A673 (cell line): ENCODE data around the gene HIVEP1. TPM values are rescaled to one million over a fixed set of nuclear protein-coding genes. Genes with fewer than 3 reads are reported as not detected.

Experiments
- BruUV-seq: library from RNA; stranded (reverse); fragments of 400-500 nt; replicated peaks from 2 replicates; lab custom pipeline; 2021; lab: Mats Ljungman, UMichigan
- CTCF ChIA-PET: fragments of 300-600 bp; sonication (Branson Sonifier 250); formaldehyde crosslinking; loops from one replicate; lab custom pipeline; 2022; ENCODE audit warnings: antibody characterized with exemption; lab: Charles Lee
- POLR2A ChIA-PET: fragments of 300-600 bp; sonication (Branson Sonifier 250); formaldehyde crosslinking; loops from one replicate; lab custom pipeline; 2022; ENCODE audit warnings: antibody characterized with exemption; ENCODE audit not compliant: low non-redundant PET; lab: Charles Lee
- DNase-seq: peaks from one replicate; pipeline ENCODE4 v3.0.0-alpha.2; 2015; ENCODE audit warnings: low spot score
- H3K27ac ChIP-seq: fragments of 200-600 bp; sonication (generic); 2 replicates; pipeline ENCODE4 v1.5.1; 2016; ENCODE audit warnings: mixed run types, low read depth, mild to moderate bottlenecking, mixed read lengths, antibody characterized with exemption, low read length; ENCODE audit not compliant: poor library complexity, severe bottlenecking
- H3K27me3 ChIP-seq: fragments of 200-600 bp; sonication (generic); replicated peaks from 2 replicates; pipeline ENCODE4 v1.6.1; 2017; ENCODE audit warnings: mixed run types, low read depth, mild to moderate bottlenecking, mixed read lengths, antibody characterized with exemption, low read length; ENCODE audit not compliant: insufficient read depth, poor library complexity
- H3K36me3 ChIP-seq: fragments of 200-600 bp; sonication (generic); 2 replicates; pipeline ENCODE4 v1.6.1; 2016; ENCODE audit warnings: mixed run types, mild to moderate bottlenecking, mixed read lengths, antibody characterized with exemption, low read length; ENCODE audit not compliant: insufficient read depth, poor library complexity, severe bottlenecking
- H3K4me1 ChIP-seq: fragments of 200-600 bp; sonication (generic); 2 replicates; pipeline ENCODE4 v1.6.1; 2017; ENCODE audit warnings: mixed run types, mild to moderate bottlenecking, mixed read lengths, antibody characterized with exemption, low read length; ENCODE audit not compliant: insufficient read depth, poor library complexity, severe bottlenecking
- H3K4me3 ChIP-seq: fragments of 200-600 bp; sonication (generic); 2 replicates; pipeline ENCODE4 v1.5.1; 2016; ENCODE audit warnings: low read depth, mixed run types, mild to moderate bottlenecking, mixed read lengths, low read length; ENCODE audit not compliant: poor library complexity, severe bottlenecking
- H3K9me3 ChIP-seq: fragments of 200-600 bp; sonication (generic); 2 replicates; pipeline ENCODE4 v1.6.1; 2016; ENCODE audit warnings: mixed run types, low read depth, mild to moderate bottlenecking, mixed read lengths, antibody characterized with exemption, low read length; ENCODE audit not compliant: poor library complexity, severe bottlenecking
- EZH2 ChIP-seq: fragments of 200-600 bp; sonication (generic); IDR thresholded peaks from 2 replicates; pipeline ENCODE4 v1.6.1; 2017; ENCODE audit warnings: borderline replicate concordance, low read depth, mild to moderate bottlenecking, mixed read lengths, antibody characterized with exemption, low read length; ENCODE audit not compliant: poor library complexity, severe bottlenecking
- intact Hi-C: fragments of 100-400 bp; cut with micrococcal nuclease; formaldehyde crosslinking; loops from one replicate; pipeline ENCODE4 v1.10.0; 2022; ENCODE audit not compliant: unreplicated experiment
- total RNA-seq: library from RNA; stranded (reverse); gene quantifications from 2 replicates; pipeline ENCODE4 v1.2.3, GENCODE V29; 2021
- TF ChIP-seq, protein P1 (sequence below): fragments of 300-800, 200-600 bp; sonication (generic); conservative IDR thresholded peaks from 2 replicates; pipeline ENCODE4 v1.5.1; 2017; ENCODE audit warnings: low read depth, mild to moderate bottlenecking, antibody characterized with exemption, low read length, moderate library complexity, mixed read lengths

HIVEP1 gene
- total RNA-seq, 1 experiment from 2014 or later = 21.5 TPM

DNA sequence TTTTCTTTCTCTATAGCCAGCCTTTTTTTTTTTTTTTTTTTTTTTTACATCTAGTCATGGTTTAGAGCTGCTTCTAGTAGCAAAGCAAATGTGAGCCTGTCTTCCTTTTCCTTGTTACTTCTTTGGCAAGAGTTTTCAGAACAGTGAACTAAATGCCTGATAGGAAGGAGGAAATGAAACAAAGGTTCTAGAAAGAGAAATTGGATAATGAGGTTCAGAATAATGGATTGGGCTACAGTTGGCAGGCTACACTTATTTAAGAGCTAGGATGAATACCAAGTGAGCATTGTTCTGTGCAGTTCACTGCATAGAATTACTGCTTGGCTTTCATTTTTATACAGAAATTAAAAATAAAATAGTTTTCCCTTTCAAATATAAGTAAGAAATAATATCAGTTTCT is 78.6 kb downstream of the HIVEP1 start:
- no peak for TF ChIP-seq EZH2
- TF ChIP-seq, protein P1, sequence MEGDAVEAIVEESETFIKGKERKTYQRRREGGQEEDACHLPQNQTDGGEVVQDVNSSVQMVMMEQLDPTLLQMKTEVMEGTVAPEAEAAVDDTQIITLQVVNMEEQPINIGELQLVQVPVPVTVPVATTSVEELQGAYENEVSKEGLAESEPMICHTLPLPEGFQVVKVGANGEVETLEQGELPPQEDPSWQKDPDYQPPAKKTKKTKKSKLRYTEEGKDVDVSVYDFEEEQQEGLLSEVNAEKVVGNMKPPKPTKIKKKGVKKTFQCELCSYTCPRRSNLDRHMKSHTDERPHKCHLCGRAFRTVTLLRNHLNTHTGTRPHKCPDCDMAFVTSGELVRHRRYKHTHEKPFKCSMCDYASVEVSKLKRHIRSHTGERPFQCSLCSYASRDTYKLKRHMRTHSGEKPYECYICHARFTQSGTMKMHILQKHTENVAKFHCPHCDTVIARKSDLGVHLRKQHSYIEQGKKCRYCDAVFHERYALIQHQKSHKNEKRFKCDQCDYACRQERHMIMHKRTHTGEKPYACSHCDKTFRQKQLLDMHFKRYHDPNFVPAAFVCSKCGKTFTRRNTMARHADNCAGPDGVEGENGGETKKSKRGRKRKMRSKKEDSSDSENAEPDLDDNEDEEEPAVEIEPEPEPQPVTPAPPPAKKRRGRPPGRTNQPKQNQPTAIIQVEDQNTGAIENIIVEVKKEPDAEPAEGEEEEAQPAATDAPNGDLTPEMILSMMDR = no peak
- no peaks in the 10 kb centered on the region for H3K27me3 ChIP-seq
- DNase-seq = peak; percentile 48
- no peaks in the 10 kb centered on the region for H3K36me3 ChIP-seq
- POLR2A ChIA-PET = interaction anchor here (0.5 kb wide), 1 partner anchor 70 kb away, joined by 5 read pairs; no protein-coding TSS in a partner anchor
- BruUV-seq = no TSS peak
- no peaks in the 10 kb centered on the region for H3K9me3 ChIP-seq
- no peak overlapping the region for H3K4me3 ChIP-seq
- no peak overlapping the region for H3K27ac ChIP-seq
- intact Hi-C loops = no loop called here
- CTCF ChIA-PET = no interaction called here
- peaks cover 20% of the 10 kb centered on the region for H3K4me1 ChIP-seq

DNA sequence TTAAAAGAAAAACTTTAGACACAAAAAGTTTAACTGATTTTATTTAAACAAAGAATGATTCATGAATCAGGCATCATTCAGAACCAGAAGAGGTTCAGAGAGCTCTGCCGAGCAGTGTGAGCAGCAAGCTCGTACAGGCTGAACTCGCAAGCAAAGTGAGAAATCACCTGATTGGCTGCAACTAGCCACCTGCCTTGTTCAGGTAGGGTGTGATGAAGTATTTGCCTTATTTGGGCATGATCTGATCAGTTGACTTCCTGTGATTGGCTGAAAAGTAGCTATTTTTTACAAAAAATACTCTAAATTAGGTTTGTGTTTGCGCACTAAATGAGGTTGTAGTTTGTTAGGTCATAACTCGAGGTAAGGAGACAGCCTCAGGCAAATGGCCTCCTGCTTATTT is 80.7 kb downstream of the HIVEP1 start:
- H3K4me3 ChIP-seq = no peak overlapping the region
- TF ChIP-seq, protein P1 = no peak
- TF ChIP-seq EZH2 = no peak
- DNase-seq = no peak
- intact Hi-C loops = no loop called here
- H3K4me1 ChIP-seq = peaks cover 25% of the 10 kb centered on the region
- no peaks in the 10 kb centered on the region for H3K9me3 ChIP-seq
- CTCF ChIA-PET = no interaction called here
- BruUV-seq = no TSS peak
- POLR2A ChIA-PET = no interaction called here
- H3K36me3 ChIP-seq = no peaks in the 10 kb centered on the region
- H3K27me3 ChIP-seq = no peaks in the 10 kb centered on the region
- no peak overlapping the region for H3K27ac ChIP-seq

DNA sequence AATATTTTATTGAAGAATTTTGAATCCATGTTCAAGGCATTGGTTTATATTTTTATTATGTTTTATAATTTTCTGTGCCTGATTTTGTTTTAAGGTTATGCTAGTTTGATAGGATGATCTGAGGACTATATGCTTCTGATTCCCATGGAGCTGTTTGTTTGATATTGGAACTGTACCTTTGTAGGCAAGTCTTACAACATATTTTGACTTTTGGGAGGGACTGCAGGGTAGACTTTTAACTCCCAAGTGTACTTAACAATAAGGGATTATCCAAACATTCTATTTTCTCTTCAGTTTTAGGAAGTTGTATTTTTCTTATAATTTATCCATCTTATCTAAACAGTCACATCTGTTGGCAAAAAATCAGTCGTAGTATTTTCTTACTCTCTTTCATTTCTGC is 82.6 kb downstream of the HIVEP1 start:
- intact Hi-C loops = no loop called here
- DNase-seq = no peak
- Histone ChIP-seq H3K4me1 (peaks cover 27% of the 10 kb centered on the region), H3K4me3 (no peak overlapping the region), H3K27me3 (no peaks in the 10 kb centered on the region), H3K9me3 (no peaks in the 10 kb centered on the region), H3K36me3 (no peaks in the 10 kb centered on the region), H3K27ac (no peak overlapping the region)
- POLR2A ChIA-PET = no interaction called here
- CTCF ChIA-PET = no interaction called here
- TF ChIP-seq EZH2 = no peak
- TF ChIP-seq, protein P1 = no peak
- BruUV-seq = no TSS peak
